Psoas muscle (tissue), 8 donors: Measurements from ENCODE around the gene ULK3. TPM values are rescaled to one million over a fixed set of nuclear protein-coding genes. Genes with fewer than 3 reads are reported as not detected.

Experiments
- ATAC-seq, 4 donors: fragments of 200-7000 bp; cut with Tn5 transposase; one replicate each; pipeline ENCODE4 v1.9.1; 2020; ENCODE audit warnings: moderate library complexity in 3 of 4, mild to moderate bottlenecking in 2 of 4
- DNase-seq, 2 donors: peaks; one replicate each; pipeline ENCODE4 v3.0.0-alpha.2; 2020
- H3K27ac ChIP-seq: fragments of 200-600 bp; one replicate; pipeline ENCODE4 v1.8.0; 2022
- H3K27me3 ChIP-seq, 3 donors: fragments of 200-600 bp in 1 of 3; one replicate each; pipeline versions ENCODE4 v1.6.1 to v1.8.0; 2013 to 2022; ENCODE audit warnings: low read length in 2 of 3, mild to moderate bottlenecking in 2 of 3, moderate library complexity in 1 of 3; ENCODE audit not compliant: insufficient read depth in 3 of 3
- H3K36me3 ChIP-seq, 2 donors: fragments of 200-600 bp in 1 of 2; one replicate each; pipeline versions ENCODE4 v1.6.1 to v1.8.0; 2013 to 2022; ENCODE audit warnings: low read depth in 1 of 2, mild to moderate bottlenecking in 1 of 2, moderate library complexity in 1 of 2; ENCODE audit not compliant: insufficient read depth in 1 of 2
- H3K4me1 ChIP-seq: fragments of 200-600 bp; one replicate; pipeline ENCODE4 v1.8.0; 2022
- H3K4me3 ChIP-seq: fragments of 200-600 bp; one replicate; pipeline ENCODE4 v1.8.0; 2022; ENCODE audit warnings: mild to moderate bottlenecking
- H3K9me3 ChIP-seq: fragments of 200-600 bp; one replicate; pipeline ENCODE4 v1.8.0; 2022
- CTCF ChIP-seq: fragments of 200-600 bp; IDR thresholded peaks from one replicate; pipeline ENCODE4 v1.8.0; 2022; ENCODE audit warnings: antibody characterized with exemption
- WGBS, 3 donors: extraction: QIAGEN DNeasy Blood & Tissue Kit; methylation state at CpG; one replicate each; pipeline versions ENCODE4 v1.1.6 to v1.1.7; 2013; 5-methylcytosine and 5-hydroxymethylcytosine counted together
- intact Hi-C, 2 donors: fragments of 100-400 bp; cut with DNase I; formaldehyde crosslinking; loops; one replicate each; pipeline versions ENCODE4 v1.11.0 to v1.14.2; 2022
- polyA plus RNA-seq, 3 donors: library from polyadenylated mRNA; stranded (reverse); fragments of 200-250 nt; gene quantifications; one replicate each; pipeline ENCODE4 v1.2.3, GENCODE V29; 2013
- total RNA-seq, 4 donors: library from RNA; stranded (reverse); fragmentation: NEBNext Ultra II Directional in 2 of 4; extraction: Animal tissue kit (Norgen Biotek cat#: 25700) in 2 of 4; gene quantifications; one replicate each; pipeline versions ENCODE4 v1.2.1 to v1.2.4, GENCODE V29; 2021 to 2023
- donor health status: healthy with polysubstance abuse.
- donor health status: DM: no; HTN: no; CAD: no; lungs with moderate emphysema.
- donor health status: Bipolar disorder and iron deficiency.
- donor health status: healthy.
- donor health status: DM: yes; HTN: yes; CAD: no.
- donor health status: DM: no; HTN: no; CAD: no.
- donor health status: DM: no; HTN: no; CAD: no.
- donor health status: DM: yes; HTN: yes; CAD: no.

The ULK3 gene
- total and polyA plus RNA-seq, 7 donors: 17.7 to 43.5 (median 33.2) TPM

GRCh38 chr15:74804935-74805334 is 38.0 kb downstream of the ULK3 start:
- no peak for TF ChIP-seq CTCF

GRCh38 chr15:74802862-74803447 is 40.0 kb downstream of the ULK3 start:
- intact Hi-C loops: no loop called here
- Histone ChIP-seq H3K36me3 (peaks cover 4 to 49% of the 10 kb centered on the region in 2 donors), H3K4me3 (no peak overlapping the region), H3K27ac (no peak overlapping the region), H3K9me3 (no peaks in the 10 kb centered on the region), H3K4me1 (peaks cover 22% of the 10 kb centered on the region), H3K27me3 (no peaks in the 10 kb centered on the region)
- 88 to 92% (median 90%) methylated on average over 31 of the region's 31 CpGs for WGBS, 3 donors
- no peak for DNase-seq
- no peak for TF ChIP-seq CTCF
- no peak for ATAC-seq

More at GRCh38 chr15:74804935-74805334, 38.0 kb downstream of the ULK3 start:
- WGBS, 3 donors: 54 to 66% (median 59%) methylated on average over 6 of the region's 6 CpGs
- H3K4me1 ChIP-seq: peaks cover 7% of the 10 kb centered on the region
- H3K27ac ChIP-seq: no peak overlapping the region
- intact Hi-C loops: no loop called here
- H3K4me3 ChIP-seq: no peak overlapping the region
- ATAC-seq: no peak
- no peak for DNase-seq
- no peaks in the 10 kb centered on the region for H3K27me3 ChIP-seq
- H3K9me3 ChIP-seq: no peaks in the 10 kb centered on the region
- H3K36me3 ChIP-seq: peaks cover 4 to 41% of the 10 kb centered on the region in 2 donors

GRCh38 chr15:74802290-74802689 is 40.7 kb downstream of the ULK3 start:
- ATAC-seq (no peak), DNase-seq (no peak)
- no peaks in the 10 kb centered on the region for H3K27me3 ChIP-seq
- no peak overlapping the region for H3K4me3 ChIP-seq
- 89 to 91% (median 90%) methylated on average over 20 of the region's 20 CpGs for WGBS, 3 donors
- no peak overlapping the region for H3K27ac ChIP-seq
- H3K9me3 ChIP-seq: no peaks in the 10 kb centered on the region
- peaks cover 21% of the 10 kb centered on the region for H3K4me1 ChIP-seq
- intact Hi-C loops: no loop called here
- no peak for TF ChIP-seq CTCF
- peaks cover 4 to 49% of the 10 kb centered on the region in 2 donors for H3K36me3 ChIP-seq

GRCh38 chr15:74801311-74801997 is 41.5 kb downstream of the ULK3 start:
- no peak for DNase-seq
- H3K4me3 ChIP-seq: no peak overlapping the region
- H3K9me3 ChIP-seq: no peaks in the 10 kb centered on the region
- H3K27me3 ChIP-seq: no peaks in the 10 kb centered on the region
- intact Hi-C loops: loop anchor here in 1 of 2 donors (2.0 kb wide), 1 partner anchor 19 kb away; the partner anchor contains the start of gene CSK
- H3K27ac ChIP-seq: no peak overlapping the region
- H3K4me1 ChIP-seq: peaks cover 21% of the 10 kb centered on the region
- ATAC-seq: no peak
- no peak for TF ChIP-seq CTCF
- H3K36me3 ChIP-seq: peaks cover 4 to 49% of the 10 kb centered on the region in 2 donors
- 87 to 89% (median 87%) methylated on average over 18 of the region's 18 CpGs for WGBS, 3 donors
